SK-N-SH (cell line): ENCODE data around the gene FAM228B. TPM values are rescaled to one million over a fixed set of nuclear protein-coding genes. Genes with fewer than 3 reads are reported as not detected.

Experiments
- CTCF ChIA-PET: fragments of 300-600, 350-600 bp; formaldehyde crosslinking; extraction: SDS; loops from one replicate; lab custom pipeline; 2021; lab: Yijun Ruan, JAX
- POLR2A ChIA-PET: fragments of 350-600 bp; sonication (Branson Sonifier 250); formaldehyde crosslinking; extraction: SDS; loops from one replicate; lab custom pipeline; 2020; ENCODE audit warnings: antibody characterized with exemption, inconsistent platforms; lab: Yijun Ruan, JAX
- DNase-seq: peaks from one replicate; pipeline ENCODE4 v3.0.0; 2012
- H2AFZ ChIP-seq: fragments of 200-600 bp; sonication (generic); 2 replicates; pipeline ENCODE4 v1.8.1; 2016; ENCODE audit warnings: antibody characterized with exemption, mild to moderate bottlenecking, low read depth
- H3F3A ChIP-seq: fragments of 200-600 bp; sonication (generic); replicated peaks from 2 replicates; pipeline ENCODE3; 2016; ENCODE audit warnings: antibody characterized with exemption, mild to moderate bottlenecking; ENCODE audit not compliant: insufficient read depth
- H3K27ac ChIP-seq, 2 experiments: fragments of 200-500 bp in 1 of 2; fragments of 200-600 bp in 1 of 2; sonication (Bioruptor generic) in 1 of 2; sonication (generic), shearing (Covaris generic) in 1 of 2; 2 replicates each; pipeline versions ENCODE4 v1.5.1 to v1.6.1; 2014 to 2016; ENCODE audit warnings: low read depth in 2 of 2, inconsistent platforms in 1 of 2, low read length in 1 of 2, mild to moderate bottlenecking in 1 of 2, mixed read lengths in 1 of 2
- H3K27me3 ChIP-seq: fragments of 200-600 bp; sonication (generic), shearing (Covaris generic); 2 replicates; pipeline ENCODE4 v1.6.1; 2016; ENCODE audit warnings: mixed run types; ENCODE audit not compliant: insufficient read depth
- H3K36me3 ChIP-seq, 2 experiments: fragments of 200-500 bp in 1 of 2; fragments of 200-600 bp in 1 of 2; sonication (Bioruptor generic) in 1 of 2; sonication (generic) in 1 of 2; replicated peaks in 1 of 2; 2 replicates each; pipeline versions ENCODE3 to v1.5.1; 2014 to 2016; ENCODE audit warnings: low read length in 1 of 2, mild to moderate bottlenecking in 1 of 2; ENCODE audit not compliant: insufficient read depth in 2 of 2, control insufficient read depth in 1 of 2
- H3K4me1 ChIP-seq, 2 experiments: fragments of 200-500 bp in 1 of 2; fragments of 200-600 bp in 1 of 2; sonication (Bioruptor generic) in 1 of 2; sonication (generic), shearing (Covaris generic) in 1 of 2; 2 replicates each; pipeline versions ENCODE4 v1.5.1 to v1.6.1; 2014 to 2016; ENCODE audit warnings: low read depth in 1 of 2, low read length in 1 of 2, mixed run types in 1 of 2; ENCODE audit not compliant: insufficient read depth in 2 of 2, control insufficient read depth in 1 of 2
- H3K4me2 ChIP-seq: fragments of 200-600 bp; sonication (generic), shearing (Covaris generic); 2 replicates; pipeline ENCODE4 v1.6.1; 2017; ENCODE audit warnings: mixed run types
- H3K4me3 ChIP-seq, 2 experiments: fragments of 200-500 bp in 1 of 2; fragments of 200-600 bp in 1 of 2; sonication (Bioruptor generic) in 1 of 2; sonication (generic), shearing (Covaris generic) in 1 of 2; 2 replicates each; pipeline versions ENCODE4 v1.5.1 to v1.8.1; 2014 to 2016; ENCODE audit warnings: low read depth in 2 of 2, inconsistent platforms in 1 of 2, low read length in 1 of 2, mild to moderate bottlenecking in 1 of 2, mixed read lengths in 1 of 2, moderate library complexity in 1 of 2
- H3K79me2 ChIP-seq: fragments of 200-600 bp; sonication (generic); 2 replicates; pipeline ENCODE4 v1.8.1; 2017; ENCODE audit warnings: mild to moderate bottlenecking; ENCODE audit not compliant: insufficient read depth
- H3K9ac ChIP-seq: fragments of 200-600 bp; sonication (generic); 2 replicates; pipeline ENCODE4 v1.6.1; 2017; ENCODE audit warnings: mixed run types
- H3K9me2 ChIP-seq: fragments of 200-600 bp; sonication (generic); 2 replicates; pipeline ENCODE4 v1.6.1; 2017; ENCODE audit warnings: mixed run types
- H3K9me3 ChIP-seq: fragments of 200-600 bp; sonication (generic); 2 replicates; pipeline ENCODE4 v1.6.1; 2017; ENCODE audit warnings: mixed run types, mild to moderate bottlenecking, moderate library complexity
- H4K20me1 ChIP-seq: fragments of 200-600 bp; sonication (generic); 2 replicates; pipeline ENCODE4 v1.6.1; 2017; ENCODE audit warnings: mild to moderate bottlenecking, mixed run types; ENCODE audit not compliant: insufficient read depth
- ELF1 ChIP-seq: IDR thresholded peaks from 2 replicates; pipeline ENCODE4 v1.4.0; 2012
- EP300 ChIP-seq, 2 experiments: IDR thresholded peaks; 2 replicates each; pipeline versions ENCODE4 v1.4.0 to v1.6.1; 2012; ENCODE audit warnings: borderline replicate concordance in 1 of 2, low read depth in 1 of 2, low read length in 1 of 2
- EZH2phosphoT487 ChIP-seq: fragments of 200-600 bp; sonication (generic); IDR thresholded peaks from 2 replicates; pipeline ENCODE4 v1.6.1; 2017; ENCODE audit warnings: low read depth, mixed run types, mild to moderate bottlenecking, antibody characterized with exemption, moderate library complexity, borderline replicate concordance
- FOSL2 ChIP-seq: IDR thresholded peaks from 2 replicates; pipeline ENCODE4 v1.4.0; 2012; ENCODE audit warnings: low read depth, mild to moderate bottlenecking, moderate library complexity, borderline replicate concordance
- FOXJ3 ChIP-seq: sonication (generic); formaldehyde crosslinking; IDR thresholded peaks from 2 replicates; pipeline ENCODE4 v1.5.1; 2020; ENCODE audit warnings: mild to moderate bottlenecking, missing genetic modification reagents
- FOXM1 ChIP-seq: IDR thresholded peaks from 2 replicates; pipeline ENCODE4 v1.4.0; 2012; ENCODE audit warnings: low read depth, mild to moderate bottlenecking
- GATA2 ChIP-seq: sonication (generic); formaldehyde crosslinking; IDR thresholded peaks from 2 replicates; pipeline ENCODE4 v1.5.0; 2020; ENCODE audit warnings: mild to moderate bottlenecking, missing genetic modification reagents
- JUND ChIP-seq: IDR thresholded peaks from 2 replicates; pipeline ENCODE4 v1.4.0; 2012
- MEF2A ChIP-seq: IDR thresholded peaks from 2 replicates; pipeline ENCODE4 v1.4.0; 2012; ENCODE audit warnings: low read depth, borderline replicate concordance
- MXI1 ChIP-seq: IDR thresholded peaks from 2 replicates; pipeline ENCODE4 v1.6.1; 2012; ENCODE audit warnings: mild to moderate bottlenecking, low read depth, low read length, improper control_type of control experiment
- NFIC ChIP-seq: IDR thresholded peaks from 2 replicates; pipeline ENCODE4 v1.4.0; 2012; ENCODE audit warnings: borderline replicate concordance
- NRF1 ChIP-seq: IDR thresholded peaks from 2 replicates; pipeline ENCODE4 v1.6.1; 2012; ENCODE audit warnings: low read depth, mild to moderate bottlenecking, low read length
- POLR2AphosphoS5 ChIP-seq: IDR thresholded peaks from 2 replicates; pipeline ENCODE4 v1.6.1; 2012; ENCODE audit warnings: low read depth, low read length
- RFX5 ChIP-seq: IDR thresholded peaks from 2 replicates; pipeline ENCODE4 v1.6.1; 2012; ENCODE audit warnings: mild to moderate bottlenecking, improper control_type of control experiment, low read length
- SIN3A ChIP-seq: IDR thresholded peaks from 2 replicates; pipeline ENCODE4 v1.6.1; 2012; ENCODE audit warnings: low read depth, mild to moderate bottlenecking, low read length, moderate library complexity, borderline replicate concordance
- SMC3 ChIP-seq: IDR thresholded peaks from 2 replicates; pipeline ENCODE4 v1.6.1; 2012; ENCODE audit warnings: low read depth, low read length, improper control_type of control experiment
- TCF12 ChIP-seq: IDR thresholded peaks from 2 replicates; pipeline ENCODE4 v1.4.0; 2012
- WGBS: methylation state at CpG from one replicate; pipeline ENCODE4 v1.1.6; 2017; ENCODE audit warnings: low lambda C conversion rate; 5-methylcytosine and 5-hydroxymethylcytosine counted together
- polyA plus RNA-seq, 3 experiments: library from polyadenylated mRNA; depleted of rRNA; stranded (reverse); fragments of >200 nt; gene quantifications; 2 replicates each; pipeline ENCODE4 v1.2.3, GENCODE V29; 2012
- TF ChIP-seq, protein P1 (sequence below): IDR thresholded peaks from 2 replicates; pipeline ENCODE4; 2012
- TF ChIP-seq, protein P2 (sequence below): IDR thresholded peaks from 2 replicates; pipeline ENCODE4 v1.4.0; 2012; ENCODE audit warnings: low read depth, borderline replicate concordance
- TF ChIP-seq, protein P3 (sequence below): fragments of 150-350 bp; IDR thresholded peaks from 2 replicates; pipeline ENCODE4 v1.6.1; 2017; ENCODE audit warnings: antibody characterized with exemption, low read length, low read depth, borderline replicate concordance
- TF ChIP-seq, protein P4 (sequence below): IDR thresholded peaks from 2 replicates; pipeline ENCODE4 v1.4.0; 2012; ENCODE audit warnings: low read depth

FAM228B gene
- polyA plus RNA-seq, 1 of the 3 experiments (the other 2 are of a cell fraction) = 5.3 TPM

DNA sequence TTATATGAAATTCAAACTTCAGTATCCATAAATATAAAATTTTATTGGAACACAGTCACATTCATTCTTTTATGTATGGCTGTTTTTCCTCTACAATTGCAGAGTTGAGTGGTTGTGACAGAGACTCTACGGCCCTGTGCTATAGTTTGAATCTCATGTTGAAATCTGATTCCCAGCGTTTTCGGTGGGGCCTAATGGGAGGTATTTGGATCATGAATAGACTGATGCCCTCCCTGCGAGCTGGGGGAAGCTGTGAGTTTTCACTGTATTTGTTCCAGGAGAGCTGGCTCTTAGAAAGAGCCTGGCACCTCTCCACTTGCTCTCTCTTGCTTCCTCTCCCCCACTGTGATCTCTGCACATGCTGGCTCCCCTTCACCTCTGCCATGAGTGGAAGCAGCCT is 1.8 kb upstream of the FAM228B start:
- Histone ChIP-seq H3K4me3 (no peak overlapping the region), H3K27ac (peak overlapping the region; percentile 8 to 44; a peak in 2 of 4 replicates), H3K4me2 (no peak overlapping the region), H3K9ac (no peak overlapping the region), H3K36me3 (no peaks in the 10 kb centered on the region), H3K9me3 (no peaks in the 10 kb centered on the region), H3F3A (peaks cover 35% of the 10 kb centered on the region), H3K79me2 (peaks cover 12% of the 10 kb centered on the region; the same call in 1 of the 2 replicates), H4K20me1 (no peaks in the 10 kb centered on the region), H3K9me2 (no peaks in the 10 kb centered on the region), H3K27me3 (no peaks in the 10 kb centered on the region), H2AFZ (no peak overlapping the region), H3K4me1 (peaks cover 5 to 23% of the 10 kb centered on the region in 2 experiments; a peak in 3 of 4 replicates)
- 28% methylated on average over 4 of the region's 4 CpGs for WGBS
- CTCF ChIA-PET = interaction anchor here (0.9 to 3.5 kb wide), 3 partner anchors 27 to 301 kb away, joined by 4 to 31 read pairs (median 4); partner anchors contain the start of gene TP53I3
- TF ChIP-seq NFIC (peak; percentile 43; the same call in 1 of the 2 replicates), POLR2AphosphoS5 (no peak), JUND (no peak), SMC3 (no peak), EP300 (IDR thresholded peaks at IDR 0.05; ENCODE audit: borderline replicate concordance in 1 of 2, low read depth in 1 of 2, low read length in 1 of 2) (peak; percentile 18 to 63; a peak in 2 of 4 replicates), MXI1 (no peak), FOSL2 (peak; percentile 31; the same call in 1 of the 2 replicates), TCF12 (peak; percentile 92), FOXM1 (no peak), SIN3A (0 out of 2 replicates have a peak, but pooled peaks have one; percentile 16)
- TF ChIP-seq, protein P1, sequence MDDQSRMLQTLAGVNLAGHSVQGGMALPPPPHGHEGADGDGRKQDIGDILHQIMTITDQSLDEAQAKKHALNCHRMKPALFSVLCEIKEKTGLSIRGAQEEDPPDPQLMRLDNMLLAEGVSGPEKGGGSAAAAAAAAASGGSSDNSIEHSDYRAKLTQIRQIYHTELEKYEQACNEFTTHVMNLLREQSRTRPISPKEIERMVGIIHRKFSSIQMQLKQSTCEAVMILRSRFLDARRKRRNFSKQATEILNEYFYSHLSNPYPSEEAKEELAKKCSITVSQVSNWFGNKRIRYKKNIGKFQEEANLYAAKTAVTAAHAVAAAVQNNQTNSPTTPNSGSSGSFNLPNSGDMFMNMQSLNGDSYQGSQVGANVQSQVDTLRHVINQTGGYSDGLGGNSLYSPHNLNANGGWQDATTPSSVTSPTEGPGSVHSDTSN = peak; percentile 88
- DNase-seq = no peak
- POLR2A ChIA-PET = interaction anchor here (0.7 to 4.5 kb wide), 2 partner anchors 37 to 58 kb away, joined by 3 to 28 read pairs; partner anchors contain the start of gene TP53I3

DNA sequence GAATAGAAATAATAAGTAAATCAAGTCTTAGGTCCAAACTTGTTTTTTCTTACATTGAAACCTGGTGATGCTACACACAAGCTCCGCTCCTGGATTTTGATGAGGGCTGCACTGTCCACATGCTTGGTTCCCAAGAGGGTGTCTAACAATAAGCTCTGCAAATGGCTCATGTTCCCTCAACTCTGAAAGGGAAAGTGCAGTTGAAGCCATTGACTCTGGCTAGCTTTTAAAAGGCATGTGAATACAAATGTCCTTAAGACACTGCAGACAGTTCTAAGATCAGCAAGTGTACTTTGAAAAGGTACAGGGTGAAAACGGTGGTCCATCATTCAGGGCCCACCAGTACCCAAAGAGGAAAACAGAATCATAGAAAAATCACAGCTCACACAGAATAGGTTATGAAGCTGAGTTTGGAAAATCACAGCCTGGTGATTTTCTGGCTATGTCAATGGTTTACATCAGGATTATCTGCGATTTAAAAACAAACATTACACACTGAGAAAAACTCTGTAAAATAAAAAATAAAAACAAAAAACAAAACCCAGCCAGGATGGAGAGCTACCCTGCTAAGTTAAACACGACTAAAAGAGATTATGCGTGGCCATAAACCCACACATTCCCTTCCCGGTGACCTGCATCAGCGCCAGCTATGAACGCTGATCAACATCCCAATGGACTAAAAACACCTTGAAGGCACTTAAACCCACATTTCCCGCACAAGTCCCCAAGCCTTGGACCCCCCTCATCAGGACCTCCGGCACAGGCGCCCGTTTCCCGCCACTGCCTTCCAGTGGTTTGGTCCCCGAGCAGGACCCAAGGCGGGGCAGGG is 689 bp upstream of the FAM228B start:
- ChIA-PET CTCF (interaction anchor here (0.8 to 3.5 kb wide), 7 partner anchors 11 to 299 kb away, joined by 3 to 31 read pairs (median 4); partner anchors contain the start of gene TP53I3), POLR2A (interaction anchor here (1.3 to 4.5 kb wide), 3 partner anchors 12 to 46 kb away, joined by 5 to 28 read pairs (median 6); partner anchors contain the start of genes SF3B6 and TP53I3)
- peaks cover 12% of the 10 kb centered on the region; the same call in 1 of the 2 replicates for H3K79me2 ChIP-seq
- peak overlapping the region; percentile 82 to 91 for H3K27ac ChIP-seq
- H3K4me2 ChIP-seq = peak overlapping the region; percentile 87
- H3K36me3 ChIP-seq = no peaks in the 10 kb centered on the region
- no peaks in the 10 kb centered on the region for H4K20me1 ChIP-seq
- no peak for TF ChIP-seq GATA2 (CRISPR knock-in tag)
- TF ChIP-seq RFX5 = no peak
- TF ChIP-seq TCF12 = no peak
- TF ChIP-seq, protein P2, sequence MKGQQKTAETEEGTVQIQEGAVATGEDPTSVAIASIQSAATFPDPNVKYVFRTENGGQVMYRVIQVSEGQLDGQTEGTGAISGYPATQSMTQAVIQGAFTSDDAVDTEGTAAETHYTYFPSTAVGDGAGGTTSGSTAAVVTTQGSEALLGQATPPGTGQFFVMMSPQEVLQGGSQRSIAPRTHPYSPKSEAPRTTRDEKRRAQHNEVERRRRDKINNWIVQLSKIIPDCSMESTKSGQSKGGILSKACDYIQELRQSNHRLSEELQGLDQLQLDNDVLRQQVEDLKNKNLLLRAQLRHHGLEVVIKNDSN = no peak
- no peak for TF ChIP-seq FOSL2
- TF ChIP-seq NRF1 = no peak
- TF ChIP-seq, protein P3, sequence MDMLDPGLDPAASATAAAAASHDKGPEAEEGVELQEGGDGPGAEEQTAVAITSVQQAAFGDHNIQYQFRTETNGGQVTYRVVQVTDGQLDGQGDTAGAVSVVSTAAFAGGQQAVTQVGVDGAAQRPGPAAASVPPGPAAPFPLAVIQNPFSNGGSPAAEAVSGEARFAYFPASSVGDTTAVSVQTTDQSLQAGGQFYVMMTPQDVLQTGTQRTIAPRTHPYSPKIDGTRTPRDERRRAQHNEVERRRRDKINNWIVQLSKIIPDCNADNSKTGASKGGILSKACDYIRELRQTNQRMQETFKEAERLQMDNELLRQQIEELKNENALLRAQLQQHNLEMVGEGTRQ = no peak
- TF ChIP-seq FOXJ3 = no peak
- TF ChIP-seq FOXM1 = no peak
- no peak for TF ChIP-seq MEF2A
- no peak for TF ChIP-seq EZH2phosphoT487
- no peak for TF ChIP-seq NFIC
- TF ChIP-seq, protein P4, sequence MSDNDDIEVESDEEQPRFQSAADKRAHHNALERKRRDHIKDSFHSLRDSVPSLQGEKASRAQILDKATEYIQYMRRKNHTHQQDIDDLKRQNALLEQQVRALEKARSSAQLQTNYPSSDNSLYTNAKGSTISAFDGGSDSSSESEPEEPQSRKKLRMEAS = no peak
- TF ChIP-seq MXI1 = no peak
- TF ChIP-seq ELF1 = no peak
- no peak for TF ChIP-seq SMC3
- TF ChIP-seq POLR2AphosphoS5 = no peak
- peak overlapping the region; percentile 86 for H3K9ac ChIP-seq
- H3K9me3 ChIP-seq = no peaks in the 10 kb centered on the region
- no peaks in the 10 kb centered on the region for H3K9me2 ChIP-seq
- peaks cover 35% of the 10 kb centered on the region for H3F3A ChIP-seq
- H2AFZ ChIP-seq = peak overlapping the region; percentile 98
- no peaks in the 10 kb centered on the region for H3K27me3 ChIP-seq
- 29% methylated on average over 13 of the region's 15 CpGs for WGBS
- peak overlapping the region; percentile 61 to 74 for H3K4me3 ChIP-seq
- DNase-seq = no peak
- H3K4me1 ChIP-seq = peaks cover 5 to 23% of the 10 kb centered on the region in 2 experiments; a peak in 3 of 4 replicates
